ENCODE data around the gene RPN1. TPM values are rescaled to one million over a fixed set of nuclear protein-coding genes. Genes with fewer than 3 reads are reported as not detected.
"Not testable (repeated sequence)": the region's sequence is repeated elsewhere in the genome, so short reads cannot be mapped to it uniquely, and the experiment has no call there.

Gene RPN1
- total RNA-seq, 1 donor from 2014 or later: 250 TPM

DNA sequence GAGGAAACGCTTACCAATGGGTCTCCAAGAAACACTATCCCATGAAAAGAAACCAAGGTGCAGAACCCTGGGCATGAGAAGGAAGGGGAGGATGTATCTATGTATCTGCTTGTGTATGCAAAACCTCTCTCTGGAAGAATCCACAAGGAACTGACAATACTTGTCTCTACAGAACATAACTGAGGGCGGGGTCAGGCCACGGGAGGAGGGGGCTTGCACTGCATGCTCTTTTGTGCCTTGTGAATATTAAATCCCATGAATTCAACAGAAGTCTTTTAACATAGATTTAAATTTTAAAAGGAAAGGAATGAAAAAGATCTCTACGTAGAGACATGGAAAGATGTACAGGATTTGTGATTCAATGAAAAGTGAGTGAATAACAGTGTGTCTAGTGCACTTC is 57.8 kb downstream of the RPN1 start:
- H3K4me3 Mint-ChIP-seq (ENCODE audit: unreplicated experiment): no peak overlapping the region
- DNase-seq (ENCODE audit: low spot score): no peak
- peaks cover 5% of the 10 kb centered on the region for H3K9me3 Mint-ChIP-seq (ENCODE audit: unreplicated experiment)
- peaks cover 12% of the 10 kb centered on the region for H3K36me3 Mint-ChIP-seq (ENCODE audit: low read depth, unreplicated experiment)
- no peak for TF ChIP-seq CTCF (IDR thresholded peaks at IDR 0.05; ENCODE audit: unreplicated experiment)
- no peaks in the 10 kb centered on the region for H3K4me1 Mint-ChIP-seq (ENCODE audit: unreplicated experiment)
- H3K27ac Mint-ChIP-seq (ENCODE audit: unreplicated experiment): no peak overlapping the region
- H3K27me3 Mint-ChIP-seq (ENCODE audit: unreplicated experiment): peaks cover 3% of the 10 kb centered on the region

DNA sequence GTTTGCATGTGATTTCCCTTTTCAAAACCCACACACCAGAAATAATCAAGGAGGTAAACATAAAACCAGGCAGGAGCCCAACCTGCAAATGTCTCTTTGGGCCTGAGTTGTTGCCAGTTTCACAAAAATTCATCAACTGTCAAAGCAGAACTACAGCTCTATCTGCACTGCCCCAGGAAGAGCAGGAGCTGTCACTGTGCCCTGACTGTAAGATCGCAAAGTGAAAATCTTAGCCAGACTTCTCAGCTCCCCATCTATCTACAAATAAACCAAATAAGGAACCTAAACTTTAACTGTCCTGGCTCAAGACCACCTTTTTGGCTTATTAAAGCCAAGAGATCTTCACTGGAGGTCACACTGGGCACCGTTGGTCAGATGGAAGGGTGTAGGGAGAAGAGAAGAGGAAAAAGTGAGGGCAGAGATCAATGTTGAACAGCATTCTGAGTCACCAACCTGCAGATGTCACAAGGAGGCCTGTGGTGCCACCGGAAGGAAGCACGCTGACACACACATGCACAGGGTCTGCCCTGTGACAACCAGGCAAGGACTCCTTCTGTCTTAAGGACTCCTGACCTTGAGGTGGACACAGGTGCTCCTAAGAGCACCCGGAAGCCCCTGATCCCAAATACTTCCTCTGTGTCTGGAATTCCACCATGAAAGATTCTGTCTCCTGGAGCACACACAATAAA is 58.7 kb downstream of the RPN1 start:
- no peak for TF ChIP-seq CTCF (IDR thresholded peaks at IDR 0.05; ENCODE audit: unreplicated experiment)
- peaks cover 12% of the 10 kb centered on the region for H3K36me3 Mint-ChIP-seq (ENCODE audit: low read depth, unreplicated experiment)
- no peak for DNase-seq (ENCODE audit: low spot score)

GRCh38 chr3:128590948-128591347 is 59.7 kb downstream of the RPN1 start:
- Mint-ChIP-seq H3K27ac (ENCODE audit: unreplicated experiment) (no peak overlapping the region), H3K27me3 (ENCODE audit: unreplicated experiment) (peaks cover 8% of the 10 kb centered on the region), H3K9me3 (ENCODE audit: unreplicated experiment) (peaks cover 5% of the 10 kb centered on the region), H3K4me3 (ENCODE audit: unreplicated experiment) (no peak overlapping the region), H3K4me1 (ENCODE audit: unreplicated experiment) (peaks cover 3% of the 10 kb centered on the region), H3K36me3 (ENCODE audit: low read depth, unreplicated experiment) (peaks cover 12% of the 10 kb centered on the region)
- DNase-seq (ENCODE audit: low spot score): no peak
- no peak for TF ChIP-seq CTCF (IDR thresholded peaks at IDR 0.05; ENCODE audit: unreplicated experiment)

More for the DNA sequence above, 58.7 kb downstream of the RPN1 start:
- Mint-ChIP-seq H3K4me1 (ENCODE audit: unreplicated experiment) (no peaks in the 10 kb centered on the region), H3K9me3 (ENCODE audit: unreplicated experiment) (peaks cover 5% of the 10 kb centered on the region), H3K27me3 (ENCODE audit: unreplicated experiment) (peaks cover 4% of the 10 kb centered on the region), H3K4me3 (ENCODE audit: unreplicated experiment) (no peak overlapping the region), H3K27ac (ENCODE audit: unreplicated experiment) (no peak overlapping the region)

DNA sequence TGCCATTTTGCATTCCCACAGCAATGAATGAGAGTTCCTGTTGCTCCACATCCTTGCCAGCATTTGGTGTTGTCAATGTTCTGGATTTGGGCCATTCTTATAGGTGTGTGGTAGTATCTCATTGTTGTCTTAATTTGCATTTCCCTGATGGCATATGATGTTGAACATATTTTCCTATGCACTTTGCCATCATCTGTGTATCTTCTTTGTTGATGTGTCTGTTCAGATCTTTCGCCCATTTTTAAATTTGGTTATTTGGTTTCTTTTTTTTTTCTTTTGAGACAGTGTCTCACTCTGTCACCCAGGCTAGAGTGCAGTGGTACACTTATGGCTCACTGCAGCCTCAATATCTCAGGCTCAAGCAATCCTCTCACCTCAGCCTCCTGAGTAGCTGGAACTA is 60.6 kb downstream of the RPN1 start:
- H3K27me3 Mint-ChIP-seq (ENCODE audit: unreplicated experiment); DNase-seq (ENCODE audit: low spot score); H3K4me1 Mint-ChIP-seq (ENCODE audit: unreplicated experiment); H3K9me3 Mint-ChIP-seq (ENCODE audit: unreplicated experiment); H3K27ac Mint-ChIP-seq (ENCODE audit: unreplicated experiment); H3K4me3 Mint-ChIP-seq (ENCODE audit: unreplicated experiment): not testable (repeated sequence)
- H3K36me3 Mint-ChIP-seq (ENCODE audit: low read depth, unreplicated experiment): peaks cover 12% of the 10 kb centered on the region

GRCh38 chr3:128588147-128588546 is 62.5 kb downstream of the RPN1 start:
- peaks cover 12% of the 10 kb centered on the region for H3K27me3 Mint-ChIP-seq (ENCODE audit: unreplicated experiment)
- peak overlapping the region; percentile 42 for H3K4me3 Mint-ChIP-seq (ENCODE audit: unreplicated experiment)
- peaks cover 5% of the 10 kb centered on the region for H3K9me3 Mint-ChIP-seq (ENCODE audit: unreplicated experiment)
- no peak for DNase-seq (ENCODE audit: low spot score)
- H3K4me1 Mint-ChIP-seq (ENCODE audit: unreplicated experiment): peaks cover 14% of the 10 kb centered on the region
- no peak for TF ChIP-seq CTCF (IDR thresholded peaks at IDR 0.05; ENCODE audit: unreplicated experiment)
- peaks cover 12% of the 10 kb centered on the region for H3K36me3 Mint-ChIP-seq (ENCODE audit: low read depth, unreplicated experiment)
- no peak overlapping the region for H3K27ac Mint-ChIP-seq (ENCODE audit: unreplicated experiment)

Measured in endothelial cell (in vitro differentiated cells).